Testis (tissue), 3 donors: ENCODE data around the gene CPSF7. TPM values are rescaled to one million over a fixed set of nuclear protein-coding genes. Genes with fewer than 3 reads are reported as not detected.

Source experiments
- DNase-seq: peaks from one replicate; pipeline ENCODE4 v3.0.0-alpha.2; 2019
- H3K27ac ChIP-seq, 2 donors: fragments of 200-600 bp; sonication (generic); one replicate each; pipeline ENCODE4 v1.5.1; 2019
- H3K27me3 ChIP-seq: fragments of 200-600 bp; sonication (generic); one replicate; pipeline ENCODE4 v1.5.1; 2019
- H3K36me3 ChIP-seq: fragments of 200-600 bp; sonication (generic); one replicate; pipeline ENCODE4 v1.5.1; 2017; ENCODE audit warnings: low read depth; ENCODE audit errors: missing control alignments
- H3K4me1 ChIP-seq: fragments of 200-600 bp; sonication (generic); one replicate; pipeline ENCODE4 v1.5.1; 2019
- H3K4me3 ChIP-seq, 2 donors: fragments of 200-600 bp; sonication (generic); one replicate each; pipeline ENCODE4 v1.5.1; 2017 to 2019
- H3K9me3 ChIP-seq: fragments of 200-600 bp; sonication (generic); one replicate; pipeline ENCODE4 v1.5.1; 2017
- CTCF ChIP-seq, 3 experiments: fragments of 450-650 bp in 2 of 3; fragments of 200-600 bp in 1 of 3; sonication (generic) in 1 of 3; IDR thresholded peaks; one replicate each; pipeline ENCODE4 v1.5.1; 2016 to 2019; ENCODE audit warnings: antibody characterized with exemption in 3 of 3, mild to moderate bottlenecking in 2 of 3, moderate library complexity in 1 of 3
- POLR2A ChIP-seq: fragments of 450-650 bp; IDR thresholded peaks from one replicate; pipeline ENCODE4 v1.6.1; 2017; ENCODE audit warnings: antibody characterized with exemption, mild to moderate bottlenecking, moderate library complexity
- WGBS, 2 donors: methylation state at CpG; one replicate each; pipeline ENCODE4 v1.1.5; 2018; 5-methylcytosine and 5-hydroxymethylcytosine counted together
- intact Hi-C: fragments of 100-400 bp; cut with DNase I; formaldehyde crosslinking; loops from one replicate; pipeline ENCODE4 v1.15.1; 2023; ENCODE audit warnings: low total_unique reads
- polyA plus RNA-seq: library from polyadenylated mRNA; stranded (reverse); fragments of 350-450 nt; fragmentation: Illumina TruSeq; extraction: RNeasy Lipid Tissue Mini Kit (QIAGEN cat#74804); gene quantifications from one replicate; pipeline ENCODE4 v1.2.3, GENCODE V29; 2014; ENCODE audit warnings: low read depth, low replicate concordance; ENCODE audit not compliant: insufficient read depth
- total RNA-seq, 2 donors: library from RNA; depleted of rRNA; stranded (reverse); fragments of >200 nt; gene quantifications; one replicate each; pipeline ENCODE4 v1.2.3, GENCODE V29; 2016

Gene CPSF7
- total and polyA plus RNA-seq, 3 donors from 2014 or later: 84.2 to 107 (median 86.5) TPM

GRCh38 chr11:61475433-61475832 is 45.7 kb upstream of the CPSF7 start:
- Histone ChIP-seq H3K9me3 (no peaks in the 10 kb centered on the region), H3K4me1 (peaks cover 26% of the 10 kb centered on the region), H3K36me3 (no peaks in the 10 kb centered on the region), H3K27me3 (no peaks in the 10 kb centered on the region), H3K4me3 (no peak overlapping the region), H3K27ac (no peak overlapping the region)
- no peak for TF ChIP-seq CTCF (IDR thresholded peaks at IDR 0.05)
- no peak for TF ChIP-seq POLR2A
- intact Hi-C loops: no loop called here
- DNase-seq: no peak
- WGBS, 2 donors: 87 to 92% methylated on average over 1 of the region's 1 CpG

GRCh38 chr11:61474013-61474643 is 44.4 kb upstream of the CPSF7 start:
- no peaks in the 10 kb centered on the region for H3K36me3 ChIP-seq
- intact Hi-C loops: no loop called here
- H3K27ac ChIP-seq: no peak overlapping the region
- WGBS, 2 donors: 79 to 84% methylated on average over 6 of the region's 6 CpGs
- peaks cover 26% of the 10 kb centered on the region for H3K4me1 ChIP-seq
- no peak for DNase-seq
- H3K27me3 ChIP-seq: no peaks in the 10 kb centered on the region
- no peak for TF ChIP-seq CTCF (IDR thresholded peaks at IDR 0.05)
- no peak for TF ChIP-seq POLR2A
- H3K9me3 ChIP-seq: no peaks in the 10 kb centered on the region
- H3K4me3 ChIP-seq: no peak overlapping the region

- DNase-seq: no peak
- WGBS, 2 donors: 65 to 79% methylated on average over 3 of the region's 3 CpGs
- H3K27ac ChIP-seq: peak overlapping the region in 1 of 2 donors; percentile 81
- H3K9me3 ChIP-seq: no peaks in the 10 kb centered on the region
- intact Hi-C loops: no loop called here
- peaks cover 26% of the 10 kb centered on the region for H3K4me1 ChIP-seq
- TF ChIP-seq POLR2A (no peak), CTCF (IDR thresholded peaks at IDR 0.05) (no peak)
- no peaks in the 10 kb centered on the region for H3K27me3 ChIP-seq
- H3K4me3 ChIP-seq: no peak overlapping the region
- no peaks in the 10 kb centered on the region for H3K36me3 ChIP-seq
Observed at GRCh38 chr11:61473370-61474012, 43.7 kb upstream of the CPSF7 start.

- peaks cover 24% of the 10 kb centered on the region for H3K4me1 ChIP-seq
- whole genome bisulfite sequencing, 2 donors: 41 to 49% methylated on average over 5 of the region's 5 CpGs
- no peak overlapping the region for H3K4me3 ChIP-seq
- H3K36me3 ChIP-seq: no peaks in the 10 kb centered on the region
- no peaks in the 10 kb centered on the region for H3K27me3 ChIP-seq
- peak overlapping the region; percentile 74 to 81 for H3K27ac ChIP-seq
- intact Hi-C loops: no loop called here
- no peak for TF ChIP-seq POLR2A
- TF ChIP-seq CTCF (IDR thresholded peaks at IDR 0.05): no peak
- DNase-seq: peak; percentile 82
- no peaks in the 10 kb centered on the region for H3K9me3 ChIP-seq
Observed at GRCh38 chr11:61472868-61473267, 43.1 kb upstream of the CPSF7 start.

GRCh38 chr11:61472282-61472681 is 42.5 kb upstream of the CPSF7 start:
- WGBS, 2 donors: 52 to 56% methylated on average over 5 of the region's 5 CpGs
- intact Hi-C loops: no loop called here
- Histone ChIP-seq H3K4me3 (no peak overlapping the region), H3K9me3 (no peaks in the 10 kb centered on the region), H3K4me1 (peaks cover 18% of the 10 kb centered on the region), H3K27me3 (no peaks in the 10 kb centered on the region), H3K27ac (peak overlapping the region; percentile 74 to 81), H3K36me3 (no peaks in the 10 kb centered on the region)
- peak; percentile 72 for DNase-seq
- TF ChIP-seq CTCF (IDR thresholded peaks at IDR 0.05): no peak
- no peak for TF ChIP-seq POLR2A
